Mesothelial cell of epicardium (in vitro differentiated cells): ENCODE results near the gene PLEKHN1. TPM values are rescaled to one million over a fixed set of nuclear protein-coding genes. Genes with fewer than 3 reads are reported as not detected.

ENCODE experiments used
- DNase-seq, 2 experiments: peaks; one replicate each; pipeline ENCODE4 v3.0.0; 2021; ENCODE audit warnings: low spot score in 2 of 2; ENCODE audit not compliant: unreplicated experiment in 2 of 2
- H3K27ac Mint-ChIP-seq: 2 replicates; pipeline ENCODE4 v1.8.0; 2021; ENCODE audit warnings: mixed read lengths
- H3K27me3 Mint-ChIP-seq: 2 replicates; pipeline ENCODE4 v1.8.0; 2021; ENCODE audit warnings: low read depth, mixed read lengths
- H3K36me3 Mint-ChIP-seq: 2 replicates; pipeline ENCODE4 v1.8.0; 2021; ENCODE audit warnings: mixed read lengths
- H3K4me1 Mint-ChIP-seq: 2 replicates; pipeline ENCODE4 v1.8.0; 2021; ENCODE audit warnings: mixed read lengths
- H3K4me3 Mint-ChIP-seq: 2 replicates; pipeline ENCODE4 v1.8.0; 2021; ENCODE audit warnings: mild to moderate bottlenecking, moderate library complexity, mixed read lengths
- H3K9me3 Mint-ChIP-seq: 2 replicates; pipeline ENCODE4 v1.8.0; 2021; ENCODE audit warnings: mixed read lengths
- CTCF ChIP-seq: fragments of 200-600 bp; sonication (generic); IDR thresholded peaks from one replicate; pipeline ENCODE4 v1.5.0; 2021; ENCODE audit warnings: antibody characterized with exemption; ENCODE audit not compliant: unreplicated experiment
- total RNA-seq: library from RNA; stranded (reverse); gene quantifications from 3 replicates; pipeline ENCODE4 v1.2.1, GENCODE V29; 2021

PLEKHN1 gene
- total RNA-seq, 1 donor from 2014 or later: 34.4 TPM

GRCh38 chr1:932173-932510 is 34.1 kb upstream of the PLEKHN1 start:
- peaks cover 61% of the 10 kb centered on the region for H3K4me1 Mint-ChIP-seq
- H3K36me3 Mint-ChIP-seq: peaks cover 9% of the 10 kb centered on the region
- DNase-seq: no peak
- no peak overlapping the region for H3K4me3 Mint-ChIP-seq
- TF ChIP-seq CTCF: no peak
- H3K9me3 Mint-ChIP-seq: no peaks in the 10 kb centered on the region
- H3K27me3 Mint-ChIP-seq: no peaks in the 10 kb centered on the region
- no peak overlapping the region for H3K27ac Mint-ChIP-seq

- no peaks in the 10 kb centered on the region for H3K27me3 Mint-ChIP-seq
- peaks cover 4% of the 10 kb centered on the region for H3K36me3 Mint-ChIP-seq
- H3K9me3 Mint-ChIP-seq: no peaks in the 10 kb centered on the region
- TF ChIP-seq CTCF: no peak
- peaks cover 57% of the 10 kb centered on the region for H3K4me1 Mint-ChIP-seq
- DNase-seq: no peak
- peak overlapping the region; percentile 30 for H3K4me3 Mint-ChIP-seq
- H3K27ac Mint-ChIP-seq: peak overlapping the region; percentile 56
These were observed 33.3 kb upstream of the PLEKHN1 start for GRCh38 chr1:932776-933602.

- H3K27me3 Mint-ChIP-seq: no peaks in the 10 kb centered on the region
- no peak for DNase-seq
- no peak overlapping the region for H3K27ac Mint-ChIP-seq
- no peaks in the 10 kb centered on the region for H3K9me3 Mint-ChIP-seq
- H3K36me3 Mint-ChIP-seq: peaks cover 4% of the 10 kb centered on the region
- H3K4me1 Mint-ChIP-seq: peaks cover 62% of the 10 kb centered on the region
- no peak for TF ChIP-seq CTCF
- peak overlapping the region; percentile 30 for H3K4me3 Mint-ChIP-seq
These were observed 32.7 kb upstream of the PLEKHN1 start for GRCh38 chr1:933603-933940.

- Mint-ChIP-seq H3K36me3 (peaks cover 4% of the 10 kb centered on the region), H3K27me3 (no peaks in the 10 kb centered on the region), H3K27ac (peak overlapping the region; percentile 94), H3K4me3 (peak overlapping the region; percentile 45), H3K4me1 (peaks cover 63% of the 10 kb centered on the region), H3K9me3 (no peaks in the 10 kb centered on the region)
- TF ChIP-seq CTCF: no peak
- no peak for DNase-seq
These were observed 31.1 kb upstream of the PLEKHN1 start for GRCh38 chr1:934991-935750.

- Mint-ChIP-seq H3K27me3 (no peaks in the 10 kb centered on the region), H3K4me3 (peak overlapping the region; percentile 45), H3K36me3 (peaks cover 4% of the 10 kb centered on the region), H3K27ac (peak overlapping the region; percentile 94), H3K4me1 (peaks cover 65% of the 10 kb centered on the region), H3K9me3 (no peaks in the 10 kb centered on the region)
- TF ChIP-seq CTCF: no peak
- peak in 1 of 2 experiments; percentile 79 for DNase-seq
These were observed 30.5 kb upstream of the PLEKHN1 start for GRCh38 chr1:935751-936231.
